GM18873 (cell line): ENCODE measurements around the gene SMURF1.

Experiments
- ATAC-seq: cut with Tn5 transposase; IDR thresholded peaks from one replicate; pipeline ENCODE4 v1.9.1; 2021; ENCODE audit warnings: mild to moderate bottlenecking, moderate library complexity, moderate number of reproducible peaks; ENCODE audit not compliant: unreplicated experiment, low FRiP score

Gene SMURF1

DNA sequence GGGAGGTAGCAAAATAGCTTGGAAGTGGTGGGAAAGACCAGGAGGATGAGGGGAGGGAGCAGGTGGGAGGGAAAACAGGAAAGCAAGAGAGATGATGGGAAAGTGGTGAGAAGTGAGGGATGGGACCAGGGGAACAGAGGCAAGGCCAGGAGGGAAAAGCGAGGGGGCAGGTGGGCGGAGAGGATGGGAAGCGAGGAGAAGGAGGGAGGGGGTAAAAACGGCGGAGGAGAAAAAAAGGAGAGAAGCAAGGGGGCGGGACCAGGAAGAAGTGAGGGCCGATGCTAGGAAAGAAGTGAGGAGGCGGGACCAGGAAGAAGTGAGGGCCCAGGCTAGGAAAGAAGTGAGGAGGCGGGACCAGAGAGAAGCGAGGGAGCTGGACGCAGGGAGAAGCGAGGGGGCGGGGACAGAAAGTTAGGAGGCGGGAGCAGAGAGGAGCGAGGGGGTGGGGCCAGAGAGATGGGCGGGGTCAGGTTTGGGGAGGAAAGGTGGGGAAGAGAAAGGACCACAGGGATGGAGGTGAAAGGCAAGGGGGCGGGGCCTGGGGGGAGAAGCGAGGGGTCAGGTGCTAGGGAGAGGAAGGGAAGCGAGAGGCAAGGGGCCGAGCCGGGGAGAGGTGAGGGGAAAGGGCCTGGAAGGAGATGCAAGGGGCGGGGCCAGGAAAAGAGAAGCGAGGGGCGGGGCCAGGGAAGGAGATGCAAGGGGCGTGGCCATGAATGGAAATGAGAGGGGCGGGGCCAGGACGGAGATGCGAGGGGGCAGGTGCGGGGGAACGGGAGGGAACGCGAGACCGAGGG, 984 bp downstream of the SMURF1 start:
- ATAC-seq: no peak

DNA sequence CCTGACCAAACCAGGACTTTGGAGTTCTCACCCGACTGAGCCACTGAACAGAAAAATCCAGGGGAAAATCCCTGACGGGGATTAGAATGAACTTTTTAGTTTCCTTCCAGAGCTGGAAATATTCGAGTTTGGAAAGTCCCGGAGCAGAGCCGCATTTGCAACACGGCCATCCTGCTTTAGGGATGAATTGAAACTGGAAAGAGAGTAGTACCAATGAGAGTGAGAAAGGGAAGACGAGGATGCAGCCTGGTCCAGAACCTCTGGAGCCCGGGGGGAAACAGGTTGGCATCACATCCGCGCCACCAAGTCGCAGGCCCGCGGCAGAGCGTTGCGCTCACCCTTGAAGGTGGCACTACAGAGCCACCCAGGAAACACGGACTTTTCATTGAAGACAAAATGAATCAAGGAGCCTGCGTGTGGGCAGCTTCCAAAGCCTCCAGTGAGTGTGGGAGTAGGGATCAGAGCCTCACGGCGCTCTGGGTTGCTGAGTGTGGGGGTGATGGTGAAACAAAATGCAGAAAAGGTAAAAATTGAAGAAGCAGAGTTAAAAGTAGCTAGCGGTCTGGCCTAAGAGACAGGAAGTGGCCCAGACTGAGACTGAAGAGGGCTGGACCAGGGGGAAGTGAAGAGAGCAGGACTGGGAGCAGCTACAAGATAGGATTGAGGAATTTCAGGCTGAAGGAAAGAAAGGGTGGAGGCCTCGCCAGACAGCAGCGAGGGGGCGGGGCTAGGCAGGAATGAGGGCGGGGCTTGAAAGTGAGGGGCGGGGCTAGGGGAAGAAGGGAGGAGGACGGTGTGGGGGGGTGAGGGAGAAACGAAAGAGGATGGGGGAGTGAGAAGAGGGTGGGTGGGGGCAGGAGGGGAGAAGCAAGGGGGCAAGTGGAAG, 1.8 kb downstream of the SMURF1 start:
- no peak for ATAC-seq

DNA sequence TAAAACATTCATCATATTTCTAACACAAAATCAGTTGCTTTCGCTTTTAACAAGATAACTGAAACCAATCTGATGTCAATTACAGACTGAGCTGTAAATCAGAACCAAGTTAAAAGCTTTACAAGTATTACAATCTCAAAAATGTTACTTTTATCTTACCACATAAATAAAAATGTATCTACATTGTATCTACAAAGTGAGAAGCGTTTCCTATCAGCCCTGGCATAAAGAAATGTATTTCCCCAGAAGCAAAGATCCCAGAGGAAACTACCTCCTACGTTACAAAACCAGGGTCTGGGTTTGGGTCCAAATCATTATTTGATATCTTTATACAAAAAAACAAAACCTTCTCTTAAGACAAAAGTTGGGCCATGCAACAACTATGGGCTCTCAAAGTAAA, 2.6 kb downstream of the SMURF1 start:
- ATAC-seq: no peak

- no peak for ATAC-seq
Observed at GRCh38 chr7:99140813-99141212, 3.1 kb downstream of the SMURF1 start.

DNA sequence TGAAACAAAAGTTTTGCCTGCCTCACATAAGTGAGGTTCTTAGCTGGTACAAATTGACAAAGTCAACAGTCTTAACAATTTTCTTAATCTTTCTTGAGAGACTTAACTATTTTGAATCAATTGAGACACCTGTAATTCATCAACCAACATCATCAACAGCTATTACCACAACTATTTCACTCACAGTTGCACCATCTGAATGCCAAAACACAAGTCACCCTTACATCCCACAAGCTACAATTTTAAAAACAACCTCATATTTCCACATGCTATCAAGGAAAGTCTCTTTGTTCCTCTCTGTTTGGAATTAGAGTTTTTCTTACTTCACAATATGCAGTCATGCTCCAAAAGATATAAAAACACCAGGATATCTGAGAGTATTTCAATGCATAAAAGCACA, 4.9 kb downstream of the SMURF1 start:
- no peak for ATAC-seq

DNA sequence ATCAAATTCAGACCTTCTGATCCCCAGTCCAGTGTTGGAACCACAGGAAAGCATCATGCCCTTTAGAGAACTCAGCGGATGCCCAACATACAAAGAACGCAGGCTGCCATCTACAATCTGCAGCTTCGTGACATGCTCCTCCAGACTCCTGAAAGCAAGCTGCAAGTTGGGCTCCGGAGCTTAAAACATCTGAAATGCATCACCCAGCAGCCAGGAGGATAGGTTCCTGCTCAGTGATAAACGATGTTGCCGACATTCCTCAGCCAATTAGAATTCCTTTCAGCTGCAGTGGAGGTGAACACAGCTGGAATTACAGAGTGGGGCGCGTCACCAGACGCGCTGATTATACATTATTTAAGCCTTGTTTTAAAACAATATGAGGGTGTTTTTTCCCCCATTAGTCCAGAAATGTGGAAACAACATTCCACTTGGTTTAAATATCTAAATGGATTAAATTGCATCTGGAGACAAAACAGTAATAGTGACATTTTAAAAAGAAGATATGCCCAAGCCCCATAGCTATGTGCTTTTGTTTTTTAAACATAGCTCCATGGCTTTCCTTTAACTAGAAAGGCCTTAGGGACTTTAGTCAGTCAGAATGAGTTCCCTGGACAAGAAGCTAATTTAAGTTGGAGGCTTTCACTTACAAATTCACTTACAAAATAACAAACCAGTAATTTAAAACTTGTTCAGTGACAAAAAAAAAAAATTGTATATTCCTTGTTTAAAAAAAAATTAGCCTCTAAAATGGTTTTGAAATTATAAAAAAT, 6.3 kb downstream of the SMURF1 start:
- no peak for ATAC-seq

DNA sequence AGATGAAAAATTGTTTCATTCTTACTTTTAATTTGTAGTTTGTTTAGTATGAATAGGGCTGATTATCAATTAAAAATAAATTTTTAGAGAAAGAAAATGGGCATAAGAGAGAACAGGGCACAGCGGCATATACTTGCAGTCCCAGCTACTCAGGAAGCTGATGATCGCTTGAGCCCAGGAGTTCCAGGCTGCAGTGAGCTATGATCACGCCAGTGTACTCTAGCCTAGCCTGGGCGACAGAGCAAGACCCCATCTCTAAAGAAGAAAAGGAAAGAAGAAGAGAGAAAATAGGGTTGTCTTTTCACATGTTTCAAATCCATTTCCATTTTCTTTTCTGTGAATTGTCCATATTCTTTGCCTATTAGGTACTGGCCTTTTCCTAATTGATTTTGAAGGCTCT, 8.0 kb downstream of the SMURF1 start:
- ATAC-seq: no peak

DNA sequence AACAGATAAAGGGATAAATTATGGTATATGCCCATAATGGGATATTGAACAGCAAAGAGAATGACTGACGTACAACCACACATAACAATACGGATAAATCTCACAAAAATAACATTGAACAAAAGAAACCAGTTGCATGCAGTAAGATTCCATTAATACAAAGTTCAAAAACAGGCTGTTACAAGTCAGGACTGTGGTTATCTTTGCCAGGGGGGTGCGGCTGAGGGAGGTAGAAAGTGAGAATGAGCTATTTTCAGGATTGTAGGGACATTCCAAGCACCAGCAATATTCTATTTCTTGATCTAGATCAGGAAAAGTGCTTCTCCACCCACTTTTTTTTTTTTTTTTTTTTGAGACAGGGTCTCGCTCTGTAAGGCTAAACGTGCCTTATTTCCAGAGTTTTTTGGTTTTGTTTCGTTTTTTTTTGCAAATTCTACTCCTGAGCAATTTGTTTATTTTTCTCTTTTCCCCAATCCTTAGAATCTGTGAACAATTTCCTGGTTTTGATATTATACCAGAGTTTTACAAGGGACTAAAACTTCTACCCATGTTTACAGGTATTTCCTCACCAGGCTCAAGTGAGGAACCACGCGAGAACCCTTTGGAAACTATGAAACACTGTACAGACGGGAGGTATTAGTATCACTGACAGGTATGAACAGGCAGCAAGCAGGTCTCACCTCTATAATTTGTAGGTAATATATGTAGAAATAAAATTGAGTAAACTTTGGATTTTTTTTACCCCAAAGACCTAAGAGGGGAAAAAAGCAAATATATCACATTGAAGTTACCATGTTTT, 9.9 kb downstream of the SMURF1 start:
- ATAC-seq: no peak

GRCh38 chr7:99132595-99133321, 11.2 kb downstream of the SMURF1 start:
- ATAC-seq: no peak

GRCh38 chr7:99131290-99131689, 12.6 kb downstream of the SMURF1 start:
- no peak for ATAC-seq

GRCh38 chr7:99129536-99129935, 14.4 kb downstream of the SMURF1 start:
- ATAC-seq: no peak

DNA sequence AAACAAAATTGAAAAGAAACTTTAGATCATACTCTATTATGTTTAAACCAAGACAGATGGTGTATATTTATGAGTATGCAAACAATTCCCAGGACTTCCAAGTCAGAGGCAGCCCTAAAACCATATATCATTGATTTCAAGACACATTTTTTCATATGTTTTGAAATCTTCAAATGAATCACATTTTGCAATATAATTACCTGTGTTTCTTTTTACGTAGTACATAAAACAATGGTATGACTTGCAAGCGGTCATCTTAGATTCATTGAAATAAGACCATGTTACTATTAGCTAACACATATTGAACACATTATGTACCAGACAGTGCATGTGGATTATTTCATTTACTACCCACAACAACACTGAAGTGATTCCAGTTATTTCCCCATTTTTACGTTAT, 14.9 kb downstream of the SMURF1 start:
- no peak for ATAC-seq

DNA sequence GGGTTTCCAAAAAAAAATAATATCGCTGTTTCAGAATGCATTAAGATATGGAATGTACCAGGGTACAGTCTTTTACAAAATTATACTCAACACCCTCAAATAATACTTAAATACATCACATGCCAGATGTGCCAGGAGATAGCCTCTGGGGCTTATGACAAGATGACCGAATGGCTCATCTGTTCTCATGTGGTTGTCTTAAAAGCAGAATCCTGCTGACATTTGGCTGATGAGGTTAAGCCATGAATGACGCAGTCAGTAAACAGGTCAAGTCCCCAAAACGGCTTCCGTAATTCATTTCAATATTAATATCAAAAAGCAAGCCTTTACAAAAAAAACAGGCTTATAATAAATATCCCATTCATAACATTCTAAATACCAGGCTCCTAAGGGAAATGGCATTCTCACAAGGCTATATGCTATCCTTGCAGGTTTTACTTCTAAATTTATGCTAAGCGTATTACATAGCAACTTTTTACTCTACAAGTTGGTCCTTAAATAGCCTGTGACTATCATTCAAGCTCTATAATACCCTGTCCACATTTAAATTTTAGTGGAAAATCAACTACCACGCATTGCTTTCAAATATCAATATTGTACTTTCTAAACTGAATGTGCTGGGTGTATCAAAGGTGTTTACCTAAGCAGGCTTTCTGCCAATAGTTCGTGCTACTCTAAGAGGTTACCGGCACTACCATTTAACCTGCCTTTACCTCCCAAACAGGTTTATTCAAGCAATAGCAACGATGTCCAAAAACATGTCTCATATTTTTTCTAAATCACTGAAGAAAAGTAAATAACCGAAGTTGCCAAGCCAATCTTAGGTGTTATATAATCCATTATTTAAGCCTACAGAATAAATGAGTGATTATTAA, 15.6 kb downstream of the SMURF1 start:
- ATAC-seq: no peak

DNA sequence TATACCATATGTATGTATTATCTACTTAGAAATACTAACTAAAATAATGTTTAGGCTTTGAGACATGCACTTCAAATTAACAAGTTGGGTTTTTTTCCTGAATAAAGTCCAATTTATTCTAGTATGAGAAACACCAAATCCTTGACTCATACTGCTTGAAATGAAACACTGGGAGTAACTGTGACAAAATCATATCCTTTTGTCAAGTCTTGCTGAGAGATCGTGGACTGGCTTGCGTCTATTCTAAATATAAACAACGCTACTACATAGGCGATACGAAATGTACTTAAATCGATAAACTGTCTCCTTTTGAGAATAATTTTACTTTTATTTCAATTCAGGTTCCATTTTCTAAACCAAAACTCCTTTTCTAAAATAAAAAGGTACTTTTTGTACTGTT, 16.3 kb downstream of the SMURF1 start:
- no peak for ATAC-seq

- ATAC-seq: no peak
Observed at GRCh38 chr7:99126921-99127553, 16.9 kb downstream of the SMURF1 start.

DNA sequence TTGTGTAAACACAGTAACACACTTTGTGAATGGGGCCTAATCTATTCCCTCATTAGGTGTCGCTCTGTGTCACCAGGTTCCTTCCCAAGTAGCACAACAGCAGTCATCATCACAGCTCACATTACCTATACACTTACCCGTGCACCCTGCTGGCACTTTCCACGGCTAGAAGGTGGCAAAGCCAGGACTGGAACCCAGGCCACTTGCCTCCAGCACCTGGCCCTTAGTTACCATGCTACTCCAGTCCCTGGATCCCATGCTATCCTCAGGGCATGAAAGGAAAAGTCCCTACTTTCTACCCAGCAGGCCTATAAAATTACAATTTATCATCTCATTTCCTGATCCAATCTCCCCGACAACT, 18.4 kb downstream of the SMURF1 start:
- ATAC-seq: no peak

DNA sequence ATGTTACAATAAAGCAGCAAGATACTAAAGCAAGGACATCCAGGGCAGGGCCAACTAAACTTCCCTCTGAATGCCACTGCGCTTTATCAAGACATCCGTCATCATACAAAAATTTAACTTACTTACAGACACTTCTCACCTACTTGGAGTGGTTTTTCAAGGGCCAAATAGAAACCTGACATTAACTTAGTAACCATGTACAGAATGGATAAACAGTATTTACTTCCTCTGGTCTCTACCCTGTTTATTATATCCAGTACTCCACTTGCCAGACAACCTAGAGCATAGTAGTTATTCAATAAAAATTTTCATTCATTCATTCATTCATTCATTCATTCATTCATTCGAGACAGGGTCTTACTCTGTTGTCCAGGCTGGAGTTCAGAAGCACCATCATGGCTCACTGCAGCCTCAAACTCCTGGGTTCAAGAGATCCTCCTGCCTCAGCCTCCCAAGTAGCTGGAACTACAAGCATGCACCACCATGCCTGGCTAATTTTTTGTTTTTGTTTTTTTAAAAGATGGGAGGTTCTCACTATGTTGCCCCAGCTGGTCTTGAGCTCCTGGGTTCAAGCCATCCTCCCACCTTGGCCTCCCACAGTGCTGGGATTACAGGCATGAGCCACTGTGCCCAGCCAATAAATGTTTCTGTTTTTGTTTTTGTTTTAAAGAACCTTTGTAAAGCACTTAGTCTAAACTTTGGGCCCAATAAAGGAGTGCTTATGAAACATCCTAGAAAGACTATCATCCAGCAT, 19.0 kb downstream of the SMURF1 start:
- ATAC-seq: no peak

- ATAC-seq: no peak
Observed at GRCh38 chr7:99124236-99124635, 19.7 kb downstream of the SMURF1 start.
